ENCODE measurements around the gene FOXL3. TPM values are rescaled to one million over a fixed set of nuclear protein-coding genes. Genes with fewer than 3 reads are reported as not detected.
A peak's percentile ranks its signal among the peaks of the same experiment; 100 is the strongest.

The FOXL3 gene
- total RNA-seq, 1 experiment from 2014 or later = not detected

DNA sequence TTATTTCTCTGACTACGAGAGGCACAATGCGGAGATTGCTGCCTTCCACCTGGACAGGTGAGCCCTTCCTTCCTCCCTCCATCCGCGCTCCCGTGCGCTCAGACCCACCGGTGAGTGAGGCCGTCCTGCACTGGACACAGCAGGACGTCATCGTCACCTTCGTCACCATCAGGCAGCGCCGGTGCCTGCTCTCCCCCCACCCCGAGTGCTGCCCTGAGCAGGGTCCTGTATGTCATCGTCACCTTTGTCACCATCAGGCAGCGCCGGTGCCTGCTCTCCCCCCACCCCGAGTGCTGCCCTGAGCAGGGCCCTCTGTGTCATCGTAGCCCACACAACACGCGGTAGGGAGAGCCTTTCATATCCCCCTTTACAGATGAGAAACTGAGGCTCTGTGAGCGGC lies 43.5 kb upstream of the FOXL3 start:
- no peak for DNase-seq
- no peak overlapping the region for H2BK15ac ChIP-seq (ENCODE audit: low read depth, low read length)
- H3K23me2 ChIP-seq (ENCODE audit: insufficient read length, low read depth, low read length, poor library complexity, severe bottlenecking) = peaks cover 2% of the 10 kb centered on the region
- no peak overlapping the region for H3T11ph ChIP-seq (ENCODE audit: low read length)
- Mint-ChIP-seq H3K27ac (peak overlapping the region in 1 of 3 experiments; percentile 44; a peak in 1 of 7 replicates), H3K9me3 (0 out of 5 replicates have a peak, but pooled peaks cover 0 to 2% of the 10 kb centered on the region in 2 experiments), H3K4me1 (no peaks in the 10 kb centered on the region), H3K27me3 (ENCODE audit: low read depth) (no peaks in the 10 kb centered on the region), H3K4me3 (no peak overlapping the region), H3K36me3 (ENCODE audit: insufficient read depth in 1 of 3, low read depth in 3 of 3) (peaks cover 31 to 49% (median 35%) of the 10 kb centered on the region in 3 experiments)
- H3K27ac ChIP-seq (ENCODE audit: insufficient read length, low read depth, low read length) = no peak overlapping the region
- H3K56ac ChIP-seq (ENCODE audit: insufficient read length, low read depth, low read length) = no peak overlapping the region
- no peaks in the 10 kb centered on the region for H3K79me1 ChIP-seq (ENCODE audit: insufficient read depth, low read depth, low read length, poor library complexity, severe bottlenecking)
- no peak overlapping the region for H3K14ac ChIP-seq (ENCODE audit: insufficient read depth, low read length)
- peaks cover 4% of the 10 kb centered on the region for H4K20me1 ChIP-seq (ENCODE audit: control insufficient read depth, insufficient read depth, insufficient read length)
- no peaks in the 10 kb centered on the region for H3K9me3 ChIP-seq (ENCODE audit: control insufficient read depth, low read depth, low read length)
- no peak overlapping the region for H3K9ac ChIP-seq (ENCODE audit: extremely low read depth, insufficient read length, low read length)
- H4K91ac ChIP-seq (ENCODE audit: insufficient read length, low read depth, low read length) = no peak overlapping the region
- H3K27me3 ChIP-seq (ENCODE audit: insufficient read depth, low read length) = no peaks in the 10 kb centered on the region
- no peaks in the 10 kb centered on the region for H3K79me2 ChIP-seq (ENCODE audit: insufficient read depth, low read length)
- no peak overlapping the region for H3K4ac ChIP-seq (ENCODE audit: low read depth, low read length)
- no peaks in the 10 kb centered on the region for H3K4me1 ChIP-seq (ENCODE audit: insufficient read depth, low read length)
- H3K18ac ChIP-seq (ENCODE audit: insufficient read length, low read depth, low read length) = no peak overlapping the region
- H3K23ac ChIP-seq (ENCODE audit: insufficient read length, low read depth, low read length) = no peak overlapping the region
- no peak overlapping the region for H2AFZ ChIP-seq (ENCODE audit: low read length)
- no peak overlapping the region for H2BK5ac ChIP-seq (ENCODE audit: insufficient read length, low read length)
- H4K5ac ChIP-seq (ENCODE audit: insufficient read length, low read depth, low read length) = no peak overlapping the region
- H2BK120ac ChIP-seq (ENCODE audit: low read depth, low read length, poor library complexity, severe bottlenecking) = no peak overlapping the region
- TF ChIP-seq, protein P1, sequence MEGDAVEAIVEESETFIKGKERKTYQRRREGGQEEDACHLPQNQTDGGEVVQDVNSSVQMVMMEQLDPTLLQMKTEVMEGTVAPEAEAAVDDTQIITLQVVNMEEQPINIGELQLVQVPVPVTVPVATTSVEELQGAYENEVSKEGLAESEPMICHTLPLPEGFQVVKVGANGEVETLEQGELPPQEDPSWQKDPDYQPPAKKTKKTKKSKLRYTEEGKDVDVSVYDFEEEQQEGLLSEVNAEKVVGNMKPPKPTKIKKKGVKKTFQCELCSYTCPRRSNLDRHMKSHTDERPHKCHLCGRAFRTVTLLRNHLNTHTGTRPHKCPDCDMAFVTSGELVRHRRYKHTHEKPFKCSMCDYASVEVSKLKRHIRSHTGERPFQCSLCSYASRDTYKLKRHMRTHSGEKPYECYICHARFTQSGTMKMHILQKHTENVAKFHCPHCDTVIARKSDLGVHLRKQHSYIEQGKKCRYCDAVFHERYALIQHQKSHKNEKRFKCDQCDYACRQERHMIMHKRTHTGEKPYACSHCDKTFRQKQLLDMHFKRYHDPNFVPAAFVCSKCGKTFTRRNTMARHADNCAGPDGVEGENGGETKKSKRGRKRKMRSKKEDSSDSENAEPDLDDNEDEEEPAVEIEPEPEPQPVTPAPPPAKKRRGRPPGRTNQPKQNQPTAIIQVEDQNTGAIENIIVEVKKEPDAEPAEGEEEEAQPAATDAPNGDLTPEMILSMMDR (conservative IDR thresholded peaks at IDR 0.05) = no peak
- no peak overlapping the region for H4K8ac ChIP-seq (replicated peaks; ENCODE audit: insufficient read length, low read depth, low read length)
- H2AK5ac ChIP-seq (ENCODE audit: insufficient read length, low read length) = no peak overlapping the region
- WGBS (ENCODE audit: extremely low coverage, insufficient read length, low lambda C conversion rate) = no CpG with 5 or more reads among the region's 22 CpGs
- H2BK20ac ChIP-seq (ENCODE audit: low read depth, low read length, poor library complexity, severe bottlenecking) = no peak overlapping the region
- no peak overlapping the region for H2BK12ac ChIP-seq (ENCODE audit: insufficient read length, low read depth, low read length)
- no peak overlapping the region for H3K4me2 ChIP-seq (ENCODE audit: insufficient read depth, insufficient read length, low read length)
